Activated gamma-delta T cell treated with Interleukin-2 at 50 U/mL for 16 hours (primary cell): ENCODE data around the gene KIAA0319L.

Source experiments
- DNase-seq: peaks from one replicate; pipeline ENCODE4 v3.0.0-alpha.2; 2020

KIAA0319L gene

GRCh38 chr1:35561972-35562680, 4.9 kb upstream of the KIAA0319L start:
- DNase-seq, result no peak

GRCh38 chr1:35561297-35561971, 4.2 kb upstream of the KIAA0319L start:
- no peak for DNase-seq

- DNase-seq, result no peak
Measured at GRCh38 chr1:35560256-35561225, 3.3 kb upstream of the KIAA0319L start.

GRCh38 chr1:35559317-35559944, 2.2 kb upstream of the KIAA0319L start:
- DNase-seq, result no peak

- no peak for DNase-seq
Measured at GRCh38 chr1:35558374-35559316, 1.4 kb upstream of the KIAA0319L start.

GRCh38 chr1:35557611-35558373, 589 bp upstream of the KIAA0319L start, which contains the start of gene NCDN:
Gene NCDN, plus strand, starts transcription at chr1:35557799. Its CDS starts 392 bp downstream, at chr1:35558191.
- DNase-seq, result peak; percentile 94

GRCh38 chr1:35556484-35557117, 602 bp downstream of the KIAA0319L start:
- no peak for DNase-seq

- no peak for DNase-seq
Measured at GRCh38 chr1:35555601-35556477, 1.4 kb downstream of the KIAA0319L start.

GRCh38 chr1:35555212-35555584, 2.0 kb downstream of the KIAA0319L start:
- DNase-seq, result no peak

GRCh38 chr1:35554266-35555211, 2.7 kb downstream of the KIAA0319L start:
- no peak for DNase-seq

GRCh38 chr1:35553851-35554250, 3.4 kb downstream of the KIAA0319L start:
- DNase-seq, result no peak

GRCh38 chr1:35546614-35547013, 10.6 kb downstream of the KIAA0319L start:
- DNase-seq, result no peak

- DNase-seq, result peak; percentile 64
Measured at GRCh38 chr1:35544976-35545375, 12.2 kb downstream of the KIAA0319L start.

GRCh38 chr1:35539824-35540261, 17.4 kb downstream of the KIAA0319L start:
- no peak for DNase-seq

- peak; percentile 38 for DNase-seq
Measured at GRCh38 chr1:35539073-35539823, 18.0 kb downstream of the KIAA0319L start.

- DNase-seq, result no peak
Measured at GRCh38 chr1:35537806-35538205, 19.4 kb downstream of the KIAA0319L start.

- DNase-seq, result no peak
Measured at GRCh38 chr1:35536556-35537162, 20.5 kb downstream of the KIAA0319L start.
